Breast epithelium (tissue), 3 donors: ENCODE results near the gene HNMT.

ENCODE experiments used
- POLR2AphosphoS5 ChIP-seq, 3 donors: sonication (generic); formaldehyde crosslinking; IDR thresholded peaks; one replicate each; pipeline ENCODE4 v1.6.1; 2017; ENCODE audit warnings: antibody characterized with exemption in 3 of 3
- TF ChIP-seq, protein P1 (sequence below), 3 donors: fragments of 450-650 bp; IDR thresholded peaks; one replicate each; pipeline ENCODE4 v1.5.1; 2016 to 2017; ENCODE audit warnings: antibody characterized with exemption in 3 of 3, mild to moderate bottlenecking in 3 of 3, moderate library complexity in 3 of 3

DNA sequence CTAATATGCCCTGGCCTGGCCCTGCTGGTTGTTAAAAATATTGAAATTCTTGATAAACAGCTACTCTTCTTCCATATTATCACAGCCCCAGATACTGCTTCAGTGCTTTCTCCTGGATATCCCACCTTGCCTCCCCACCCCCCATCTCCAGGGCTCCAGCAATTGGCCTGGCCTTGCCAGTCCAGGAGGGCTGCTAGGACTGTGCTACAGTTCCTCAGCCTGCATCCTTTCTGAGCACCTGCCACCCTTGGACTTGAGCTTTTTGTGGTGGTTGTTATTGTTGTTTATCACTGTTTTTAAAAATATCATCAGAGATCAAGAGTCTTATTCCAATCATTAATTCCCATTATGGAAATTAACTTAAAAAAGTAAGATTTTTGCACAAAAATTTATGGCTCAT, 13.5 kb downstream of the HNMT start:
- TF ChIP-seq, protein P1, sequence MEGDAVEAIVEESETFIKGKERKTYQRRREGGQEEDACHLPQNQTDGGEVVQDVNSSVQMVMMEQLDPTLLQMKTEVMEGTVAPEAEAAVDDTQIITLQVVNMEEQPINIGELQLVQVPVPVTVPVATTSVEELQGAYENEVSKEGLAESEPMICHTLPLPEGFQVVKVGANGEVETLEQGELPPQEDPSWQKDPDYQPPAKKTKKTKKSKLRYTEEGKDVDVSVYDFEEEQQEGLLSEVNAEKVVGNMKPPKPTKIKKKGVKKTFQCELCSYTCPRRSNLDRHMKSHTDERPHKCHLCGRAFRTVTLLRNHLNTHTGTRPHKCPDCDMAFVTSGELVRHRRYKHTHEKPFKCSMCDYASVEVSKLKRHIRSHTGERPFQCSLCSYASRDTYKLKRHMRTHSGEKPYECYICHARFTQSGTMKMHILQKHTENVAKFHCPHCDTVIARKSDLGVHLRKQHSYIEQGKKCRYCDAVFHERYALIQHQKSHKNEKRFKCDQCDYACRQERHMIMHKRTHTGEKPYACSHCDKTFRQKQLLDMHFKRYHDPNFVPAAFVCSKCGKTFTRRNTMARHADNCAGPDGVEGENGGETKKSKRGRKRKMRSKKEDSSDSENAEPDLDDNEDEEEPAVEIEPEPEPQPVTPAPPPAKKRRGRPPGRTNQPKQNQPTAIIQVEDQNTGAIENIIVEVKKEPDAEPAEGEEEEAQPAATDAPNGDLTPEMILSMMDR (IDR thresholded peaks at IDR 0.05) = no peak
- TF ChIP-seq POLR2AphosphoS5 (IDR thresholded peaks at IDR 0.05) = no peak
